Measurements from ENCODE around the gene AKAP1.

The AKAP1 gene

GRCh38 chr17:57110579-57111325 is 25.7 kb downstream of the AKAP1 start:
- peak overlapping the region in 3 of 5 donors; percentile 5 to 27 (median 27) for H3K9ac ChIP-seq (ENCODE audit: low read length in 5 of 5)
- no peaks in the 10 kb centered on the region for H3K27me3 ChIP-seq (ENCODE audit: control insufficient read depth in 5 of 5, insufficient read depth in 4 of 5, low read length in 5 of 5)
- peak overlapping the region in 2 of 5 donors; percentile 15 to 33 for H3K4me3 ChIP-seq (ENCODE audit: low read depth in 1 of 5, low read length in 5 of 5)
- peaks cover 18 to 65% (median 60%) of the 10 kb centered on the region in 5 donors for H3K4me1 ChIP-seq (ENCODE audit: control insufficient read depth in 5 of 5, insufficient read depth in 5 of 5, low read length in 5 of 5)
- H3K36me3 ChIP-seq (ENCODE audit: control insufficient read depth in 5 of 5, insufficient read depth in 5 of 5, low read length in 5 of 5) = peaks cover 0 to 44% (median 35%) of the 10 kb centered on the region in 5 donors
- H3K27ac ChIP-seq (ENCODE audit: low read depth, low read length) = peak overlapping the region; percentile 61
- H3K9me3 ChIP-seq (ENCODE audit: control insufficient read depth in 5 of 5, low read length in 5 of 5) = no peaks in the 10 kb centered on the region

- H3K4me3 ChIP-seq (ENCODE audit: low read depth in 1 of 5, low read length in 5 of 5) = peak overlapping the region in 3 of 5 donors; percentile 11 to 33 (median 15)
- H3K27me3 ChIP-seq (ENCODE audit: control insufficient read depth in 5 of 5, insufficient read depth in 4 of 5, low read length in 5 of 5) = no peaks in the 10 kb centered on the region
- H3K9ac ChIP-seq (ENCODE audit: low read length in 5 of 5) = peak overlapping the region in 2 of 5 donors; percentile 27
- no peaks in the 10 kb centered on the region for H3K9me3 ChIP-seq (ENCODE audit: control insufficient read depth in 5 of 5, low read length in 5 of 5)
- H3K36me3 ChIP-seq (ENCODE audit: control insufficient read depth in 5 of 5, insufficient read depth in 5 of 5, low read length in 5 of 5) = peaks cover 0 to 47% (median 40%) of the 10 kb centered on the region in 5 donors
- H3K4me1 ChIP-seq (ENCODE audit: control insufficient read depth in 5 of 5, insufficient read depth in 5 of 5, low read length in 5 of 5) = peaks cover 18 to 64% (median 59%) of the 10 kb centered on the region in 5 donors
- peak overlapping the region; percentile 61 for H3K27ac ChIP-seq (ENCODE audit: low read depth, low read length)
Measured at GRCh38 chr17:57111386-57111785, 26.3 kb downstream of the AKAP1 start.

- H3K27ac ChIP-seq (ENCODE audit: low read depth, low read length) = peak overlapping the region; percentile 30
Measured at GRCh38 chr17:57113011-57113410, 28.0 kb downstream of the AKAP1 start.

GRCh38 chr17:57113656-57114055 is 28.6 kb downstream of the AKAP1 start:
- Histone ChIP-seq H3K27ac (ENCODE audit: low read depth, low read length) (no peak overlapping the region), H3K9me3 (ENCODE audit: control insufficient read depth in 5 of 5, low read length in 5 of 5) (no peaks in the 10 kb centered on the region), H3K27me3 (ENCODE audit: control insufficient read depth in 5 of 5, insufficient read depth in 4 of 5, low read length in 5 of 5) (no peaks in the 10 kb centered on the region), H3K4me3 (ENCODE audit: low read depth in 1 of 5, low read length in 5 of 5) (no peak overlapping the region), H3K9ac (ENCODE audit: low read length in 5 of 5) (no peak overlapping the region), H3K36me3 (ENCODE audit: control insufficient read depth in 5 of 5, insufficient read depth in 5 of 5, low read length in 5 of 5) (peaks cover 4 to 61% (median 59%) of the 10 kb centered on the region in 5 donors), H3K4me1 (ENCODE audit: control insufficient read depth in 5 of 5, insufficient read depth in 5 of 5, low read length in 5 of 5) (peaks cover 18 to 57% (median 54%) of the 10 kb centered on the region in 5 donors)

More at GRCh38 chr17:57113011-57113410, 28.0 kb downstream of the AKAP1 start:
- Histone ChIP-seq H3K4me3 (ENCODE audit: low read depth in 1 of 5, low read length in 5 of 5) (no peak overlapping the region), H3K9ac (ENCODE audit: low read length in 5 of 5) (no peak overlapping the region), H3K36me3 (ENCODE audit: control insufficient read depth in 5 of 5, insufficient read depth in 5 of 5, low read length in 5 of 5) (peaks cover 4 to 54% (median 53%) of the 10 kb centered on the region in 5 donors), H3K9me3 (ENCODE audit: control insufficient read depth in 5 of 5, low read length in 5 of 5) (no peaks in the 10 kb centered on the region), H3K4me1 (ENCODE audit: control insufficient read depth in 5 of 5, insufficient read depth in 5 of 5, low read length in 5 of 5) (peaks cover 18 to 62% (median 57%) of the 10 kb centered on the region in 5 donors), H3K27me3 (ENCODE audit: control insufficient read depth in 5 of 5, insufficient read depth in 4 of 5, low read length in 5 of 5) (no peaks in the 10 kb centered on the region)

GRCh38 chr17:57114085-57114673 is 29.1 kb downstream of the AKAP1 start:
- peaks cover 7 to 66% (median 64%) of the 10 kb centered on the region in 5 donors for H3K36me3 ChIP-seq (ENCODE audit: control insufficient read depth in 5 of 5, insufficient read depth in 5 of 5, low read length in 5 of 5)
- H3K4me3 ChIP-seq (ENCODE audit: low read depth in 1 of 5, low read length in 5 of 5) = no peak overlapping the region
- peak overlapping the region in 1 of 5 donors; percentile 12 for H3K9ac ChIP-seq (ENCODE audit: low read length in 5 of 5)
- H3K9me3 ChIP-seq (ENCODE audit: control insufficient read depth in 5 of 5, low read length in 5 of 5) = no peaks in the 10 kb centered on the region
- H3K27me3 ChIP-seq (ENCODE audit: control insufficient read depth in 5 of 5, insufficient read depth in 4 of 5, low read length in 5 of 5) = no peaks in the 10 kb centered on the region
- no peak overlapping the region for H3K27ac ChIP-seq (ENCODE audit: low read depth, low read length)
- H3K4me1 ChIP-seq (ENCODE audit: control insufficient read depth in 5 of 5, insufficient read depth in 5 of 5, low read length in 5 of 5) = peaks cover 16 to 52% (median 49%) of the 10 kb centered on the region in 5 donors

GRCh38 chr17:57115377-57115776 is 30.3 kb downstream of the AKAP1 start:
- Histone ChIP-seq H3K4me1 (ENCODE audit: control insufficient read depth in 5 of 5, insufficient read depth in 5 of 5, low read length in 5 of 5) (peaks cover 8 to 40% (median 37%) of the 10 kb centered on the region in 5 donors), H3K4me3 (ENCODE audit: low read depth in 1 of 5, low read length in 5 of 5) (no peak overlapping the region), H3K27me3 (ENCODE audit: control insufficient read depth in 5 of 5, insufficient read depth in 4 of 5, low read length in 5 of 5) (no peaks in the 10 kb centered on the region), H3K27ac (ENCODE audit: low read depth, low read length) (no peak overlapping the region), H3K9me3 (ENCODE audit: control insufficient read depth in 5 of 5, low read length in 5 of 5) (no peaks in the 10 kb centered on the region), H3K36me3 (ENCODE audit: control insufficient read depth in 5 of 5, insufficient read depth in 5 of 5, low read length in 5 of 5) (peaks cover 10 to 75% (median 72%) of the 10 kb centered on the region in 5 donors), H3K9ac (ENCODE audit: low read length in 5 of 5) (no peak overlapping the region)

GRCh38 chr17:57115916-57116315 is 30.9 kb downstream of the AKAP1 start:
- H3K9ac ChIP-seq (ENCODE audit: low read length in 5 of 5) = no peak overlapping the region
- H3K36me3 ChIP-seq (ENCODE audit: control insufficient read depth in 5 of 5, insufficient read depth in 5 of 5, low read length in 5 of 5) = peaks cover 12 to 80% (median 78%) of the 10 kb centered on the region in 5 donors
- no peak overlapping the region for H3K4me3 ChIP-seq (ENCODE audit: low read depth in 1 of 5, low read length in 5 of 5)
- H3K27me3 ChIP-seq (ENCODE audit: control insufficient read depth in 5 of 5, insufficient read depth in 4 of 5, low read length in 5 of 5) = no peaks in the 10 kb centered on the region
- no peak overlapping the region for H3K27ac ChIP-seq (ENCODE audit: low read depth, low read length)
- H3K9me3 ChIP-seq (ENCODE audit: control insufficient read depth in 5 of 5, low read length in 5 of 5) = no peaks in the 10 kb centered on the region
- H3K4me1 ChIP-seq (ENCODE audit: control insufficient read depth in 5 of 5, insufficient read depth in 5 of 5, low read length in 5 of 5) = peaks cover 8 to 34% (median 32%) of the 10 kb centered on the region in 5 donors

- Histone ChIP-seq H3K9me3 (ENCODE audit: control insufficient read depth in 5 of 5, low read length in 5 of 5) (no peaks in the 10 kb centered on the region), H3K27me3 (ENCODE audit: control insufficient read depth in 5 of 5, insufficient read depth in 4 of 5, low read length in 5 of 5) (no peaks in the 10 kb centered on the region), H3K4me1 (ENCODE audit: control insufficient read depth in 5 of 5, insufficient read depth in 5 of 5, low read length in 5 of 5) (peaks cover 3 to 15% (median 13%) of the 10 kb centered on the region in 5 donors), H3K9ac (ENCODE audit: low read length in 5 of 5) (no peak overlapping the region), H3K27ac (ENCODE audit: low read depth, low read length) (no peak overlapping the region), H3K4me3 (ENCODE audit: low read depth in 1 of 5, low read length in 5 of 5) (no peak overlapping the region), H3K36me3 (ENCODE audit: control insufficient read depth in 5 of 5, insufficient read depth in 5 of 5, low read length in 5 of 5) (peaks cover 12 to 85% (median 73%) of the 10 kb centered on the region in 5 donors)
Measured at GRCh38 chr17:57117798-57118197, 32.8 kb downstream of the AKAP1 start.

- H3K4me1 ChIP-seq (ENCODE audit: control insufficient read depth in 5 of 5, insufficient read depth in 5 of 5, low read length in 5 of 5) = no peaks in the 10 kb centered on the region
- H3K9me3 ChIP-seq (ENCODE audit: control insufficient read depth in 5 of 5, low read length in 5 of 5) = no peaks in the 10 kb centered on the region
- no peak overlapping the region for H3K9ac ChIP-seq (ENCODE audit: low read length in 5 of 5)
- no peak overlapping the region for H3K27ac ChIP-seq (ENCODE audit: low read depth, low read length)
- peaks cover 12 to 87% (median 77%) of the 10 kb centered on the region in 5 donors for H3K36me3 ChIP-seq (ENCODE audit: control insufficient read depth in 5 of 5, insufficient read depth in 5 of 5, low read length in 5 of 5)
- no peak overlapping the region for H3K4me3 ChIP-seq (ENCODE audit: low read depth in 1 of 5, low read length in 5 of 5)
- H3K27me3 ChIP-seq (ENCODE audit: control insufficient read depth in 5 of 5, insufficient read depth in 4 of 5, low read length in 5 of 5) = no peaks in the 10 kb centered on the region
Measured at GRCh38 chr17:57120814-57121213, 35.8 kb downstream of the AKAP1 start.
